IMR-90 (cell line): ENCODE data around the gene FRY. TPM values are rescaled to one million over a fixed set of nuclear protein-coding genes. Genes with fewer than 3 reads are reported as not detected.

Source experiments
- ATAC-seq: fragments of 200-7000 bp; cut with Tn5 transposase; 2 replicates; pipeline ENCODE4 v1.9.1; 2020; ENCODE audit warnings: low read depth, mild to moderate bottlenecking, moderate library complexity
- BruUV-seq: library from RNA; stranded (reverse); fragments of 400-500 nt; replicated peaks from 2 replicates; lab custom pipeline; 2021; lab: Mats Ljungman, UMichigan
- CTCF ChIA-PET: fragments of 300-600 bp; formaldehyde crosslinking; extraction: SDS; loops from one replicate; lab custom pipeline; 2021; ENCODE audit warnings: antibody characterized with exemption; lab: Yijun Ruan, JAX
- POLR2A ChIA-PET: fragments of 300-600 bp; sonication (Branson Sonifier 250); formaldehyde crosslinking; loops from one replicate; lab custom pipeline; 2022; ENCODE audit warnings: antibody characterized with exemption; ENCODE audit not compliant: unreplicated experiment; lab: Charles Lee
- DNase-seq: peaks from one replicate; pipeline ENCODE4 v3.0.0; 2013
- H2AFZ ChIP-seq: replicated peaks from 2 replicates; pipeline ENCODE3; 2013; ENCODE audit warnings: low read length, mild to moderate bottlenecking; ENCODE audit not compliant: poor library complexity
- H2AK5ac ChIP-seq: 2 replicates; pipeline ENCODE4 v1.6.1; 2013; ENCODE audit warnings: low read depth, low read length, inconsistent platforms
- H2AK9ac ChIP-seq: replicated peaks from 2 replicates; pipeline ENCODE3; 2013; ENCODE audit warnings: mild to moderate bottlenecking, low read depth, low read length, moderate library complexity; ENCODE audit not compliant: poor library complexity
- H2BK120ac ChIP-seq: 2 replicates; pipeline ENCODE4 v1.6.1; 2013; ENCODE audit warnings: low read depth, low read length, inconsistent platforms
- H2BK15ac ChIP-seq: 3 replicates; pipeline ENCODE4 v1.6.1; 2013; ENCODE audit warnings: low read depth, low read length, inconsistent platforms
- H2BK20ac ChIP-seq: 2 replicates; pipeline ENCODE4 v1.6.1; 2013; ENCODE audit warnings: low read depth, mild to moderate bottlenecking, inconsistent platforms, low read length, moderate library complexity
- H2BK5ac ChIP-seq: 2 replicates; pipeline ENCODE4 v1.6.1; 2013; ENCODE audit warnings: mild to moderate bottlenecking, low read depth, low read length, inconsistent platforms; ENCODE audit not compliant: poor library complexity, severe bottlenecking
- H3K14ac ChIP-seq: replicated peaks from 2 replicates; pipeline ENCODE4 v1.6.1; 2013; ENCODE audit warnings: low read depth, low read length, inconsistent platforms
- H3K18ac ChIP-seq: 2 replicates; pipeline ENCODE4 v1.6.1; 2013; ENCODE audit warnings: low read depth, low read length, control low read depth
- H3K23ac ChIP-seq: 2 replicates; pipeline ENCODE4 v1.6.1; 2013; ENCODE audit warnings: low read depth, low read length, inconsistent platforms
- H3K27ac ChIP-seq: 2 replicates; pipeline ENCODE4 v1.5.1; 2013; ENCODE audit warnings: mild to moderate bottlenecking, control low read depth, low read length; ENCODE audit not compliant: insufficient read depth
- H3K27me3 ChIP-seq: 2 replicates; pipeline ENCODE4 v1.6.1; 2013; ENCODE audit warnings: low read length; ENCODE audit not compliant: control insufficient read depth, insufficient read depth
- H3K36me3 ChIP-seq: 2 replicates; pipeline ENCODE4 v1.6.1; 2013; ENCODE audit warnings: low read length, mixed read lengths; ENCODE audit not compliant: control insufficient read depth, insufficient read depth
- H3K4ac ChIP-seq: 2 replicates; pipeline ENCODE4 v1.6.1; 2013; ENCODE audit warnings: low read depth, low read length, inconsistent platforms
- H3K4me1 ChIP-seq: 2 replicates; pipeline ENCODE4 v1.6.1; 2013; ENCODE audit warnings: low read length, mixed read lengths; ENCODE audit not compliant: control insufficient read depth, insufficient read depth
- H3K4me2 ChIP-seq: 2 replicates; pipeline ENCODE4 v1.6.1; 2013; ENCODE audit warnings: low read depth, mild to moderate bottlenecking, control low read depth, low read length, moderate library complexity
- H3K4me3 ChIP-seq: 2 replicates; pipeline ENCODE4 v1.5.1; 2013; ENCODE audit warnings: low read depth, mild to moderate bottlenecking, control low read depth, low read length, moderate library complexity; ENCODE audit not compliant: insufficient read depth
- H3K56ac ChIP-seq: 2 replicates; pipeline ENCODE4 v1.6.1; 2013; ENCODE audit warnings: low read length, inconsistent platforms; ENCODE audit not compliant: insufficient read depth; ENCODE audit errors: extremely low read depth
- H3K79me1 ChIP-seq, 2 experiments: 2 replicates each; pipeline ENCODE4 v1.6.1; 2013; ENCODE audit warnings: low read length in 2 of 2, inconsistent platforms in 1 of 2, low read depth in 1 of 2
- H3K9ac ChIP-seq: 2 replicates; pipeline ENCODE4 v1.6.1; 2013; ENCODE audit warnings: low read depth, low read length, control low read depth
- H3K9me1 ChIP-seq: 2 replicates; pipeline ENCODE4 v1.6.1; 2013; ENCODE audit warnings: low read length, inconsistent platforms; ENCODE audit not compliant: insufficient read depth
- H3K9me3 ChIP-seq: 2 replicates; pipeline ENCODE4 v1.6.1; 2013; ENCODE audit warnings: low read length; ENCODE audit not compliant: control insufficient read depth, insufficient read depth
- H4K20me1 ChIP-seq: 2 replicates; pipeline ENCODE4 v1.6.1; 2013; ENCODE audit warnings: low read length, inconsistent platforms; ENCODE audit not compliant: insufficient read depth
- H4K5ac ChIP-seq: 2 replicates; pipeline ENCODE4 v1.6.1; 2013; ENCODE audit warnings: mild to moderate bottlenecking, low read depth, low read length, control low read depth
- H4K8ac ChIP-seq, 2 experiments: 2 replicates each; pipeline ENCODE4 v1.6.1; 2013; ENCODE audit warnings: low read depth in 2 of 2, low read length in 2 of 2, control low read depth in 1 of 2, inconsistent platforms in 1 of 2
- H4K91ac ChIP-seq: 2 replicates; pipeline ENCODE4 v1.6.1; 2013; ENCODE audit warnings: low read depth, low read length, inconsistent platforms; ENCODE audit not compliant: insufficient read depth
- CEBPB ChIP-seq: IDR thresholded peaks from 2 replicates; pipeline ENCODE4 v1.6.1; 2012; ENCODE audit warnings: low read depth, low read length, improper control_type of control experiment
- FOS ChIP-seq: fragments of 150-350 bp; IDR thresholded peaks from 2 replicates; pipeline ENCODE4 v1.6.1; 2016; ENCODE audit warnings: low read depth, low read length
- MAFK ChIP-seq: IDR thresholded peaks from 2 replicates; pipeline ENCODE4 v1.6.1; 2012; ENCODE audit warnings: low read depth, low read length, improper control_type of control experiment
- NFE2L2 ChIP-seq: fragments of 150-350 bp; IDR thresholded peaks from 2 replicates; pipeline ENCODE4 v1.6.1; 2016; ENCODE audit warnings: low read depth, mild to moderate bottlenecking, low read length
- RAD21 ChIP-seq: IDR thresholded peaks from 2 replicates; pipeline ENCODE4 v1.6.1; 2012; ENCODE audit warnings: low read length, improper control_type of control experiment
- SMC3 ChIP-seq: fragments of 150-350 bp; IDR thresholded peaks from 2 replicates; pipeline ENCODE4 v1.6.1; 2016; ENCODE audit warnings: low read depth, mild to moderate bottlenecking, antibody characterized with exemption, low read length, moderate library complexity
- WGBS, 2 experiments: methylation state at CpG; one replicate each; pipeline versions ENCODE4 v1.1.5 to v1.1.7; 2013; ENCODE audit warnings: missing lambda C conversion rate in 2 of 2; ENCODE audit not compliant: insufficient read length in 1 of 2; ENCODE audit errors: extremely low coverage in 2 of 2; 5-methylcytosine and 5-hydroxymethylcytosine counted together
- dilution Hi-C: fragments of 300-500 bp; cut with HindIII; formaldehyde crosslinking; loops from one replicate; pipeline ENCODE4 v1.14.3; 2018; ENCODE audit warnings: low sequenced_read_pairs; ENCODE audit not compliant: unreplicated experiment
- in situ Hi-C: fragments of 300-500 bp; cut with MboI; formaldehyde crosslinking; loops from 3 replicates; pipeline ENCODE4 v1.14.3; 2019; ENCODE audit warnings: low sequenced_read_pairs, inconsistent platforms, mixed read lengths
- intact Hi-C: fragments of 100-400 bp; cut with micrococcal nuclease; formaldehyde crosslinking; loops from 2 replicates; pipeline ENCODE4 v1.10.0; 2022
- polyA plus RNA-seq, 3 experiments: library from polyadenylated mRNA; depleted of rRNA; stranded (reverse); fragments of >200 nt; gene quantifications; 2 replicates each; pipeline ENCODE4 v1.2.3, GENCODE V29; 2012; ENCODE audit warnings: low replicate concordance in 1 of 3
- total RNA-seq: library from RNA; depleted of rRNA; stranded (reverse); fragments of >200 nt; gene quantifications from 2 replicates; pipeline ENCODE4 v1.2.3, GENCODE V29; 2012

FRY gene
- total and polyA plus RNA-seq, 2 of the 4 experiments (the other 2 are of a cell fraction): 3.0 to 4.8 TPM

DNA sequence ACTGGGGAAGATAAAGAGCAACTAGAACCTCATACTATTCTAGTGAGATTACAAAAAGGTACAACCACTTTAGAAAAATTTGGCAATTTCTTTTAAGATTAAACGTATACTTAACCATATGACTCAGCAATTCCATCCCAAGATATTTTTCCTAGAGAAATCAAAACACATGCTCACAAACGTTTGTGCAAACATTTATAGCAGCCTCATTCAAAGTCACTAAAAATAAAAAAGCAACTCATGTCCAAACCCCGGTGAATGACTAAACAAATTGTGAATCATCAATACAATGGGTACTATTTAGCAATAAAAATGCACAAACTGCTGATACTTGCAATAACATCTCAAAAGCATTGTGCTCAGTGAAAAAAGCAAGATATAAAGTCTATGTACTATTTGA lies 121.5 kb downstream of the FRY start:
- H2AFZ ChIP-seq: no peak overlapping the region
- peak overlapping the region; percentile 84 for H2BK5ac ChIP-seq
- H3K27ac ChIP-seq: no peak overlapping the region
- DNase-seq (peak; percentile 88), ATAC-seq (peak; percentile 70)
- H3K56ac ChIP-seq: no peak overlapping the region
- no peak overlapping the region; the same call in 1 of the 2 replicates for H4K5ac ChIP-seq
- in situ Hi-C loops (no loop called here), intact Hi-C loops (no loop called here), dilution Hi-C loops (no loop called here)
- no peak overlapping the region for H3K23ac ChIP-seq
- peak overlapping the region in 1 of 2 experiments; percentile 38; a peak in 1 of 4 replicates for H4K8ac ChIP-seq
- H3K27me3 ChIP-seq: no peaks in the 10 kb centered on the region
- no peaks in the 10 kb centered on the region for H3K9me1 ChIP-seq
- no peak overlapping the region for H3K9ac ChIP-seq
- ChIA-PET POLR2A (no interaction called here), CTCF (no interaction called here)
- H3K36me3 ChIP-seq: no peaks in the 10 kb centered on the region
- BruUV-seq: no TSS peak
- H3K14ac ChIP-seq: no peak overlapping the region
- no peak overlapping the region for H3K4me2 ChIP-seq
- peak overlapping the region; percentile 85; the same call in 1 of the 2 replicates for H3K18ac ChIP-seq
- peak overlapping the region; percentile 78; the same call in 1 of the 2 replicates for H3K4ac ChIP-seq
- no peaks in the 10 kb centered on the region for H3K79me1 ChIP-seq
- peak overlapping the region; percentile 90; the same call in 1 of the 2 replicates for H2BK20ac ChIP-seq
- WGBS, 2 experiments: no CpG with 5 or more reads among the region's 3 CpGs
- H2BK120ac ChIP-seq: peak overlapping the region; percentile 63; the same call in 1 of the 2 replicates
- TF ChIP-seq FOS (no peak), MAFK (peak; percentile 85), RAD21 (no peak), CEBPB (peak; percentile 81), NFE2L2 (peak; percentile 96), SMC3 (no peak)
- no peak overlapping the region for H4K91ac ChIP-seq
- H2BK15ac ChIP-seq: 0 out of 3 replicates have a peak overlapping the region, but pooled peaks have one; percentile 91
- H2AK9ac ChIP-seq: no peak overlapping the region
- no peak overlapping the region for H2AK5ac ChIP-seq
- H3K9me3 ChIP-seq: no peaks in the 10 kb centered on the region
- no peaks in the 10 kb centered on the region for H4K20me1 ChIP-seq
- peaks cover 5% of the 10 kb centered on the region; the same call in 1 of the 2 replicates for H3K4me1 ChIP-seq
- H3K4me3 ChIP-seq: no peak overlapping the region
